ENCODE measurements around the gene RFX2. TPM values are rescaled to one million over a fixed set of nuclear protein-coding genes. Genes with fewer than 3 reads are reported as not detected.

The RFX2 gene
- total RNA-seq, 1 experiment from 2014 or later = 3.7 TPM

DNA sequence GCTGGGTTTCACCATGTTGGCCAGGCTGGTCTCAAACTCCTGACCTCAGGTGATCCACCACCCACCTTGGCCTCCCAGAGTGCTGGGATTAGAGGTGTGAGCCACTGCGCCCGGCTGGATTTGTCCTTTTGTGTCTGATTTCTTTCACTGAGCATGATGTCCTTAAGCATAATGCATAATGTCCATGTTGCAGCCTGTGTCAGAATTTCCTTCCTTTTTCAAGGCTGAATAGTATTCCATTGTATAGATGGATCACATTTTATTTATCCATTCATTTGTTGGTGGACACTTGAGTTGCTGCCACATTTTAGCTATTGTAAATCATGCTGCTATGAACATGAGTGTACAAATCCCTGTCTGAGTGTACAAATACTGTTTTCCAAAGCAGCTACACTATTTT is 25.5 kb downstream of the RFX2 start:
- H3K4me2 ChIP-seq (ENCODE audit: insufficient read depth, insufficient read length, low read length) = no peak overlapping the region

More for the DNA sequence above, 25.5 kb downstream of the RFX2 start:
- Histone ChIP-seq H4K8ac (replicated peaks; ENCODE audit: insufficient read length, low read depth, low read length) (no peak overlapping the region), H3K9ac (ENCODE audit: extremely low read depth, insufficient read length, low read length) (no peak overlapping the region), H3K79me2 (ENCODE audit: insufficient read depth, low read length) (no peaks in the 10 kb centered on the region), H2BK15ac (ENCODE audit: low read depth, low read length) (no peak overlapping the region), H3K56ac (ENCODE audit: insufficient read length, low read depth, low read length) (no peak overlapping the region), H2BK5ac (ENCODE audit: insufficient read length, low read length) (no peak overlapping the region), H2BK120ac (ENCODE audit: low read depth, low read length, poor library complexity, severe bottlenecking) (no peak overlapping the region), H3T11ph (ENCODE audit: low read length) (no peak overlapping the region), H3K27me3 (ENCODE audit: insufficient read depth, low read length) (no peaks in the 10 kb centered on the region), H4K20me1 (ENCODE audit: control insufficient read depth, insufficient read depth, insufficient read length) (no peaks in the 10 kb centered on the region), H3K14ac (ENCODE audit: insufficient read depth, low read length) (no peak overlapping the region), H4K91ac (ENCODE audit: insufficient read length, low read depth, low read length) (no peak overlapping the region), H2BK20ac (ENCODE audit: low read depth, low read length, poor library complexity, severe bottlenecking) (no peak overlapping the region), H3K4me1 (ENCODE audit: insufficient read depth, low read length) (no peaks in the 10 kb centered on the region; the same call in 1 of the 2 replicates), H2AFZ (ENCODE audit: low read length) (no peak overlapping the region), H3K79me1 (ENCODE audit: insufficient read depth, low read depth, low read length, poor library complexity, severe bottlenecking) (no peaks in the 10 kb centered on the region), H3K23me2 (ENCODE audit: insufficient read length, low read depth, low read length, poor library complexity, severe bottlenecking) (no peaks in the 10 kb centered on the region), H3K27ac (ENCODE audit: insufficient read length, low read depth, low read length) (no peak overlapping the region), H3K9me3 (ENCODE audit: control insufficient read depth, low read depth, low read length) (no peaks in the 10 kb centered on the region), H2AK5ac (ENCODE audit: insufficient read length, low read length) (no peak overlapping the region), H3K4ac (ENCODE audit: low read depth, low read length) (no peak overlapping the region), H4K5ac (ENCODE audit: insufficient read length, low read depth, low read length) (no peak overlapping the region), H3K18ac (ENCODE audit: insufficient read length, low read depth, low read length) (no peak overlapping the region), H3K23ac (ENCODE audit: insufficient read length, low read depth, low read length) (no peak overlapping the region), H2BK12ac (ENCODE audit: insufficient read length, low read depth, low read length) (no peak overlapping the region)
- no peaks in the 10 kb centered on the region for H3K9me3 Mint-ChIP-seq
- no peak overlapping the region for H3K27ac Mint-ChIP-seq
- no CpG with 5 or more reads among the region's 2 CpGs for WGBS (ENCODE audit: extremely low coverage, insufficient read length, low lambda C conversion rate)
- no peak for DNase-seq
- H3K4me3 Mint-ChIP-seq = no peak overlapping the region
- H3K36me3 Mint-ChIP-seq (ENCODE audit: insufficient read depth in 1 of 3, low read depth in 3 of 3) = no peaks in the 10 kb centered on the region
- H3K4me1 Mint-ChIP-seq = peaks cover 13 to 16% of the 10 kb centered on the region in 2 experiments
- TF ChIP-seq, protein P1, sequence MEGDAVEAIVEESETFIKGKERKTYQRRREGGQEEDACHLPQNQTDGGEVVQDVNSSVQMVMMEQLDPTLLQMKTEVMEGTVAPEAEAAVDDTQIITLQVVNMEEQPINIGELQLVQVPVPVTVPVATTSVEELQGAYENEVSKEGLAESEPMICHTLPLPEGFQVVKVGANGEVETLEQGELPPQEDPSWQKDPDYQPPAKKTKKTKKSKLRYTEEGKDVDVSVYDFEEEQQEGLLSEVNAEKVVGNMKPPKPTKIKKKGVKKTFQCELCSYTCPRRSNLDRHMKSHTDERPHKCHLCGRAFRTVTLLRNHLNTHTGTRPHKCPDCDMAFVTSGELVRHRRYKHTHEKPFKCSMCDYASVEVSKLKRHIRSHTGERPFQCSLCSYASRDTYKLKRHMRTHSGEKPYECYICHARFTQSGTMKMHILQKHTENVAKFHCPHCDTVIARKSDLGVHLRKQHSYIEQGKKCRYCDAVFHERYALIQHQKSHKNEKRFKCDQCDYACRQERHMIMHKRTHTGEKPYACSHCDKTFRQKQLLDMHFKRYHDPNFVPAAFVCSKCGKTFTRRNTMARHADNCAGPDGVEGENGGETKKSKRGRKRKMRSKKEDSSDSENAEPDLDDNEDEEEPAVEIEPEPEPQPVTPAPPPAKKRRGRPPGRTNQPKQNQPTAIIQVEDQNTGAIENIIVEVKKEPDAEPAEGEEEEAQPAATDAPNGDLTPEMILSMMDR (conservative IDR thresholded peaks at IDR 0.05) = no peak
- peaks cover 26% of the 10 kb centered on the region for H3K27me3 Mint-ChIP-seq (ENCODE audit: low read depth)
